ENCODE results near the gene AQP5.

DNA sequence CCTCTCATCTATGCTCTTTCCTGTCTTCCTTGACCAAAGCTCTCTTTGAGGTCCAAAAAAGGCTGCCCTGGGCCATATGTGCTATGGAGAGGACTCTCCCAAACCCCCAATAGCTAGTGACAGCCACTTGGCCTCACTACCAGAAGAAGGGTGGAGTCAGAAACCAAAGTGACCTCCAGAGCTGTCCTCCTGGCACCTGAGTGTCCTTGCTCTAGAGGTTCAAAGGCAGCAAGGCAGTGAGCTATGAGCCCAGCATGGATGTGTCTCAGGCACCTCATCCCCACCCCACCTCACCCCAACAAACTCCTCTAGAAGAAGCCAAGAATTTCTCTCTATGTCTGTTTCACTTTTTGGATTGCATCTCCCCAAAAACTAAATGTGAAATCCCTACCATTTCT is 4.1 kb upstream of the AQP5 start:
- TF ChIP-seq, protein P1, sequence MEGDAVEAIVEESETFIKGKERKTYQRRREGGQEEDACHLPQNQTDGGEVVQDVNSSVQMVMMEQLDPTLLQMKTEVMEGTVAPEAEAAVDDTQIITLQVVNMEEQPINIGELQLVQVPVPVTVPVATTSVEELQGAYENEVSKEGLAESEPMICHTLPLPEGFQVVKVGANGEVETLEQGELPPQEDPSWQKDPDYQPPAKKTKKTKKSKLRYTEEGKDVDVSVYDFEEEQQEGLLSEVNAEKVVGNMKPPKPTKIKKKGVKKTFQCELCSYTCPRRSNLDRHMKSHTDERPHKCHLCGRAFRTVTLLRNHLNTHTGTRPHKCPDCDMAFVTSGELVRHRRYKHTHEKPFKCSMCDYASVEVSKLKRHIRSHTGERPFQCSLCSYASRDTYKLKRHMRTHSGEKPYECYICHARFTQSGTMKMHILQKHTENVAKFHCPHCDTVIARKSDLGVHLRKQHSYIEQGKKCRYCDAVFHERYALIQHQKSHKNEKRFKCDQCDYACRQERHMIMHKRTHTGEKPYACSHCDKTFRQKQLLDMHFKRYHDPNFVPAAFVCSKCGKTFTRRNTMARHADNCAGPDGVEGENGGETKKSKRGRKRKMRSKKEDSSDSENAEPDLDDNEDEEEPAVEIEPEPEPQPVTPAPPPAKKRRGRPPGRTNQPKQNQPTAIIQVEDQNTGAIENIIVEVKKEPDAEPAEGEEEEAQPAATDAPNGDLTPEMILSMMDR (IDR thresholded peaks at IDR 0.05): no peak
- no peak for TF ChIP-seq ZFX (IDR thresholded peaks at IDR 0.05; ENCODE audit: borderline replicate concordance)
